Psoas muscle (tissue), 8 donors: ENCODE data around the gene SMIM29. TPM values are rescaled to one million over a fixed set of nuclear protein-coding genes. Genes with fewer than 3 reads are reported as not detected.
A peak's percentile ranks its signal among the peaks of the same experiment; 100 is the strongest.

Experiments
- ATAC-seq, 4 donors: fragments of 200-7000 bp; cut with Tn5 transposase; one replicate each; pipeline ENCODE4 v1.9.1; 2020; ENCODE audit warnings: moderate library complexity in 3 of 4, mild to moderate bottlenecking in 2 of 4
- DNase-seq, 2 donors: peaks; one replicate each; pipeline ENCODE4 v3.0.0-alpha.2; 2020
- H3K27ac ChIP-seq: fragments of 200-600 bp; one replicate; pipeline ENCODE4 v1.8.0; 2022
- H3K27me3 ChIP-seq, 3 donors: fragments of 200-600 bp in 1 of 3; one replicate each; pipeline versions ENCODE4 v1.6.1 to v1.8.0; 2013 to 2022; ENCODE audit warnings: low read length in 2 of 3, mild to moderate bottlenecking in 2 of 3, moderate library complexity in 1 of 3; ENCODE audit not compliant: insufficient read depth in 3 of 3
- H3K36me3 ChIP-seq, 2 donors: fragments of 200-600 bp in 1 of 2; one replicate each; pipeline versions ENCODE4 v1.6.1 to v1.8.0; 2013 to 2022; ENCODE audit warnings: low read depth in 1 of 2, mild to moderate bottlenecking in 1 of 2, moderate library complexity in 1 of 2; ENCODE audit not compliant: insufficient read depth in 1 of 2
- H3K4me1 ChIP-seq: fragments of 200-600 bp; one replicate; pipeline ENCODE4 v1.8.0; 2022
- H3K4me3 ChIP-seq: fragments of 200-600 bp; one replicate; pipeline ENCODE4 v1.8.0; 2022; ENCODE audit warnings: mild to moderate bottlenecking
- H3K9me3 ChIP-seq: fragments of 200-600 bp; one replicate; pipeline ENCODE4 v1.8.0; 2022
- WGBS, 3 donors: extraction: QIAGEN DNeasy Blood & Tissue Kit; methylation state at CpG; one replicate each; pipeline versions ENCODE4 v1.1.6 to v1.1.7; 2013; 5-methylcytosine and 5-hydroxymethylcytosine counted together
- intact Hi-C, 2 donors: fragments of 100-400 bp; cut with DNase I; formaldehyde crosslinking; loops; one replicate each; pipeline versions ENCODE4 v1.11.0 to v1.14.2; 2022
- polyA plus RNA-seq, 3 donors: library from polyadenylated mRNA; stranded (reverse); fragments of 200-250 nt; gene quantifications; one replicate each; pipeline ENCODE4 v1.2.3, GENCODE V29; 2013
- total RNA-seq, 4 donors: library from RNA; stranded (reverse); fragmentation: NEBNext Ultra II Directional in 2 of 4; extraction: Animal tissue kit (Norgen Biotek cat#: 25700) in 2 of 4; gene quantifications; one replicate each; pipeline versions ENCODE4 v1.2.1 to v1.2.4, GENCODE V29; 2021 to 2023
- TF ChIP-seq, protein P1 (sequence below): fragments of 200-600 bp; IDR thresholded peaks from one replicate; pipeline ENCODE4 v1.8.0; 2022; ENCODE audit warnings: antibody characterized with exemption
- donor health status: healthy with polysubstance abuse.
- donor health status: DM: no; HTN: no; CAD: no; lungs with moderate emphysema.
- donor health status: Bipolar disorder and iron deficiency.
- donor health status: healthy.
- donor health status: DM: yes; HTN: yes; CAD: no.
- donor health status: DM: no; HTN: no; CAD: no.
- donor health status: DM: no; HTN: no; CAD: no.
- donor health status: DM: yes; HTN: yes; CAD: no.

Gene SMIM29
- total and polyA plus RNA-seq, 7 donors: 14.4 to 100 (median 37.8) TPM

GRCh38 chr6:34223381-34223955 is 25.3 kb downstream of the SMIM29 start:
- Histone ChIP-seq H3K27me3 (no peaks in the 10 kb centered on the region), H3K4me3 (peak overlapping the region; percentile 76), H3K9me3 (no peaks in the 10 kb centered on the region), H3K27ac (peak overlapping the region; percentile 96), H3K36me3 (no peaks in the 10 kb centered on the region), H3K4me1 (peaks cover 12% of the 10 kb centered on the region)
- TF ChIP-seq, protein P1, sequence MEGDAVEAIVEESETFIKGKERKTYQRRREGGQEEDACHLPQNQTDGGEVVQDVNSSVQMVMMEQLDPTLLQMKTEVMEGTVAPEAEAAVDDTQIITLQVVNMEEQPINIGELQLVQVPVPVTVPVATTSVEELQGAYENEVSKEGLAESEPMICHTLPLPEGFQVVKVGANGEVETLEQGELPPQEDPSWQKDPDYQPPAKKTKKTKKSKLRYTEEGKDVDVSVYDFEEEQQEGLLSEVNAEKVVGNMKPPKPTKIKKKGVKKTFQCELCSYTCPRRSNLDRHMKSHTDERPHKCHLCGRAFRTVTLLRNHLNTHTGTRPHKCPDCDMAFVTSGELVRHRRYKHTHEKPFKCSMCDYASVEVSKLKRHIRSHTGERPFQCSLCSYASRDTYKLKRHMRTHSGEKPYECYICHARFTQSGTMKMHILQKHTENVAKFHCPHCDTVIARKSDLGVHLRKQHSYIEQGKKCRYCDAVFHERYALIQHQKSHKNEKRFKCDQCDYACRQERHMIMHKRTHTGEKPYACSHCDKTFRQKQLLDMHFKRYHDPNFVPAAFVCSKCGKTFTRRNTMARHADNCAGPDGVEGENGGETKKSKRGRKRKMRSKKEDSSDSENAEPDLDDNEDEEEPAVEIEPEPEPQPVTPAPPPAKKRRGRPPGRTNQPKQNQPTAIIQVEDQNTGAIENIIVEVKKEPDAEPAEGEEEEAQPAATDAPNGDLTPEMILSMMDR: no peak
- intact Hi-C loops: loop anchor here in 1 of 2 donors (2.0 kb wide), 1 partner anchor 27 kb away; no protein-coding TSS in a partner anchor
- WGBS, 3 donors: 15 to 18% (median 16%) methylated on average over 10 to 16 of the region's 16 CpGs
- DNase-seq: peak in 1 of 2 donors; percentile 61
- ATAC-seq: peak; percentile 19 to 45 (median 34)

DNA sequence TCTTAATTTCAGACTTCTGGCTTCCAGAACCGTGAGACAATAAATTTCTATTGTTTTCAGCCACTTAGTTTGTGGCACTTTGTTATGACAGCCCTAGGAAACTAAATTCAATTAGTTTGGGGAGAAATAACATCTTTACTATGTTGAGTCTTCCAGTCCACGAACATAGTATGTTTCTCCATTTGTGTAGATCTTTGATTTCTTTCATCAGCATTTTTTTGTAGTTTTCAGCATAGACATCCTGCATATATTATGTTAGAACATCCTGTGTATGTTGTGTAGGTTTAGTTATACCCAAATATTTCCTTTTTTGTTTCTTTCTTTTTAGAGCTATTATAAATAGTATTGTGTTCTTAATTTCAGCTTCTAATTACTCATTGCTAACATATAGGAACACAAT is 30.1 kb downstream of the SMIM29 start:
- H3K9me3 ChIP-seq: no peaks in the 10 kb centered on the region
- H3K4me3 ChIP-seq: no peak overlapping the region
- no peak overlapping the region for H3K27ac ChIP-seq
- intact Hi-C loops: no loop called here
- WGBS, 3 donors: 45 to 67% (median 58%) methylated on average over 2 of the region's 2 CpGs
- ATAC-seq (no peak), DNase-seq (no peak)
- peaks cover 6% of the 10 kb centered on the region for H3K4me1 ChIP-seq
- TF ChIP-seq, protein P1: no peak
- no peaks in the 10 kb centered on the region for H3K36me3 ChIP-seq
- no peaks in the 10 kb centered on the region for H3K27me3 ChIP-seq

GRCh38 chr6:34213772-34214171 is 35.0 kb downstream of the SMIM29 start:
- H3K4me1 ChIP-seq: no peaks in the 10 kb centered on the region
- no peaks in the 10 kb centered on the region for H3K27me3 ChIP-seq
- H3K36me3 ChIP-seq: no peaks in the 10 kb centered on the region
- no peaks in the 10 kb centered on the region for H3K9me3 ChIP-seq
- TF ChIP-seq, protein P1: no peak
- 82 to 89% (median 88%) methylated on average over 4 of the region's 4 CpGs for WGBS, 3 donors
- H3K4me3 ChIP-seq: no peak overlapping the region
- DNase-seq (peak in 1 of 2 donors; percentile 8), ATAC-seq (no peak)
- H3K27ac ChIP-seq: no peak overlapping the region
- intact Hi-C loops: no loop called here

DNA sequence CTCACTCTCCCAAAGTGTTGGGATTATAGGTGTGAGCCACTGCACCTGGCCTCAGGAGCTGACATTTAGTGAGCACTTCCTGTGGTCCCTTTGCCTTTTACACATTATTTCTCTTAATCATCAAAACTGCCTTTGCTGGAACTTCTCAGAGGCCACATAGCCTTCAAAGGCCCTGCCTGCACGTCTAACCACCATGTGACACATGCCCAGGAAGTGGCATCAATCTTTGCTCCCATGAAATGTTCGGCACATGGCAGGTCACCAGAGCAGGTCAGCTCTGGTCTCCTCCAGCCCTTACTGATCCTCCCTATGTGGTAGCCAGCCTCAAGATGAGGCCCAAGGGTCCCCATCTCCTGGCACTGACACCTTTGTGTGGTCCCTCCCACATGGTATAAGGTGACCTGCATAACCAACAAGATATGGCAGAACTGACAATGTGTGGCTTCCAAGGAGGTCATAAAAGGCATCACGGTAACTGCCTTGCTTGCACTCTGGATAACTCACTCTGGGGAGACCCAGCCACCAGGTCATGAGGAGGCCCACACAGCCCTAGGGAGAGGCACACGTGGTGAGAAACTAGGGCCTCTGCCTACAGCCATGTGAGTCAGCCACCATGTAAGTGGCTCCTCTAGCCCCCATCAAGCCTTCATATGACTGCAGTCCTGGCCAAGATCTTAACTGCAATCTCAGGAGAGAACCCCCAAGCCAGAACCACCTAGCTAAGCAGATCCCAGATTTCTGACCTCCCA is 40.9 kb downstream of the SMIM29 start:
- WGBS, 3 donors: 77 to 79% (median 77%) methylated on average over 4 of the region's 4 CpGs
- H3K36me3 ChIP-seq: no peaks in the 10 kb centered on the region
- DNase-seq: peak in 1 of 2 donors; percentile 4
- H3K9me3 ChIP-seq: no peaks in the 10 kb centered on the region
- H3K27ac ChIP-seq: no peak overlapping the region
- no peak overlapping the region for H3K4me3 ChIP-seq
- no peak for ATAC-seq
- no peaks in the 10 kb centered on the region for H3K4me1 ChIP-seq
- intact Hi-C loops: no loop called here
- no peaks in the 10 kb centered on the region for H3K27me3 ChIP-seq
- TF ChIP-seq, protein P1: no peak
